A549 (cell line): Measurements from ENCODE around the gene RPS15. TPM values are rescaled to one million over a fixed set of nuclear protein-coding genes. Genes with fewer than 3 reads are reported as not detected.

Source experiments
- ATAC-seq, 2 experiments: fragments of 200-7000 bp in 1 of 2; fragments of >200 bp in 1 of 2; cut with Nextera tagmentation in 1 of 2; cut with Tn5 transposase in 1 of 2; 3 replicates each; pipeline versions ENCODE4 v1.8.0 to v1.9.1; 2018 to 2020; ENCODE audit warnings: mild to moderate bottlenecking in 1 of 2, moderate library complexity in 1 of 2
- CTCF ChIA-PET: fragments of 300-600 bp; sonication (Branson Sonifier 250); formaldehyde crosslinking; extraction: SDS; loops from one replicate; lab custom pipeline; 2021; ENCODE audit warnings: antibody characterized with exemption, inconsistent platforms; lab: Yijun Ruan, JAX
- POLR2A ChIA-PET: fragments of 350-600 bp; formaldehyde crosslinking; extraction: SDS; loops from one replicate; lab custom pipeline; 2021; ENCODE audit warnings: antibody characterized with exemption, inconsistent platforms; lab: Yijun Ruan, JAX
- DNase-seq, 2 experiments: peaks; one replicate each; pipeline versions ENCODE4 v3.0.0 to v3.0.0-alpha.2; 2011 to 2016; ENCODE audit warnings: low read depth in 1 of 2, low spot score in 1 of 2
- FAIRE-seq: peaks from 2 replicates; lab custom pipeline; 2011; peaks lifted over from hg19 to GRCh38; lab: Jason Lieb, UNC
- H3K27ac ChIP-seq, 2 experiments: fragments of >200 bp; sonication (Bioruptor Twin); formaldehyde crosslinking; 3 replicates each; pipeline ENCODE4 v1.5.1; 2016 to 2017
- H3K4me1 ChIP-seq: fragments of >200 bp; sonication (Bioruptor Twin); formaldehyde crosslinking; 3 replicates; pipeline ENCODE4 v1.6.1; 2016
- H3K4me2 ChIP-seq: fragments of >200 bp; sonication (Bioruptor Twin); formaldehyde crosslinking; 3 replicates; pipeline ENCODE4 v1.6.1; 2016
- H3K4me3 ChIP-seq: fragments of >200 bp; sonication (Bioruptor Twin); formaldehyde crosslinking; 3 replicates; pipeline ENCODE4 v1.5.1; 2016
- H3K9me3 ChIP-seq: fragments of >200 bp; sonication (Bioruptor Twin); formaldehyde crosslinking; 3 replicates; pipeline ENCODE4 v1.6.1; 2016
- CBX2 ChIP-seq: fragments of 200-600 bp; sonication (generic); IDR thresholded peaks from 2 replicates; pipeline ENCODE4 v1.6.1; 2016; ENCODE audit warnings: low read depth, mild to moderate bottlenecking, borderline replicate concordance
- CBX8 ChIP-seq: fragments of 200-600 bp; sonication (generic); IDR thresholded peaks from 2 replicates; pipeline ENCODE4 v1.6.1; 2016
- EHF ChIP-seq: fragments of 250-450 bp; sonication (Bioruptor Pico); IDR thresholded peaks from 2 replicates; pipeline ENCODE4 v1.5.0; 2020; ENCODE audit warnings: mild to moderate bottlenecking
- FOSB ChIP-seq: fragments of 250-450 bp; sonication (Bioruptor Pico); IDR thresholded peaks from 2 replicates; pipeline ENCODE4 v1.5.0; 2020; ENCODE audit warnings: mild to moderate bottlenecking, moderate library complexity
- HOXB13 ChIP-seq: fragments of 250-450 bp; sonication (Bioruptor Pico); IDR thresholded peaks from 2 replicates; pipeline ENCODE4 v1.5.0; 2020; ENCODE audit warnings: low read depth, mild to moderate bottlenecking, moderate library complexity
- MYC ChIP-seq: IDR thresholded peaks from 2 replicates; pipeline ENCODE4 v1.6.1; 2012; ENCODE audit warnings: mild to moderate bottlenecking, inconsistent platforms, low read length, improper control_type of control experiment, borderline replicate concordance
- PBX3 ChIP-seq: IDR thresholded peaks from 2 replicates; pipeline ENCODE4 v1.6.1; 2012
- ZC3H11A ChIP-seq: fragments of 450-650 bp; IDR thresholded peaks from 2 replicates; pipeline ENCODE4 v1.6.1; 2014; ENCODE audit warnings: antibody characterized with exemption, mild to moderate bottlenecking
- ZSCAN20 ChIP-seq: fragments of 250-450 bp; sonication (Bioruptor Pico); IDR thresholded peaks from 2 replicates; pipeline ENCODE4 v1.8.0; 2022; ENCODE audit warnings: mild to moderate bottlenecking, moderate library complexity
- WGBS: methylation state at CpG from one replicate; pipeline ENCODE4 v1.1.6; 2017; ENCODE audit errors: missing lambda C conversion rate; 5-methylcytosine and 5-hydroxymethylcytosine counted together
- polyA plus RNA-seq, 4 experiments: library from polyadenylated mRNA; depleted of rRNA in 3 of 4; stranded (reverse); fragments of >200 nt; fragmentation: RNase III in 1 of 4; extraction: RNeasy Plus Mini Kit Qiagen cat#74134 plus additional on column Dnase treatment in 1 of 4; gene quantifications; 2 replicates in 3 of 4; 3 replicates in 1 of 4; pipeline ENCODE4 v1.2.3, GENCODE V29; 2011 to 2017

The RPS15 gene
- polyA plus RNA-seq, 2 of the 4 experiments (the other 2 are of a cell fraction), result 525 to 1,458 TPM

GRCh38 chr19:1488282-1488601, 50.0 kb downstream of the RPS15 start (continued):
- no peak for TF ChIP-seq CBX2
- no peak for TF ChIP-seq CBX8
- TF ChIP-seq EHF (CRISPR knock-in tag), result no peak
- TF ChIP-seq MYC, result no peak
- no peak for TF ChIP-seq HOXB13 (CRISPR knock-in tag)
- TF ChIP-seq, all 56 proteins: peak for 0

- Histone ChIP-seq H3K27ac (peak overlapping the region; percentile 76 to 96), H3K4me1 (peaks cover 18% of the 10 kb centered on the region; the same call in 2 of the 3 replicates), H3K4me2 (peak overlapping the region; percentile 83), H3K9me3 (no peaks in the 10 kb centered on the region), H3K4me3 (peak overlapping the region; percentile 46)
- TF ChIP-seq ZSCAN20 (CRISPR knock-in tag) (no peak), FOSB (CRISPR knock-in tag) (no peak), PBX3 (no peak), ZC3H11A (no peak)
- POLR2A ChIA-PET, result no interaction called here
- CTCF ChIA-PET, result interaction anchor here (1.3 to 1.8 kb wide), 2 partner anchors 13 to 182 kb away, joined by 3 to 6 read pairs; no protein-coding TSS in a partner anchor
- DNase-seq (no peak), FAIRE-seq (no peak), ATAC-seq (0 out of 6 replicates have a peak, but pooled peaks of 1 of the 2 experiments have one; percentile 0)
- 77% methylated on average over 16 of the region's 37 CpGs for WGBS
Observed at GRCh38 chr19:1489463-1490310, 51.5 kb downstream of the RPS15 start.

Other genes with a start within 250 kb of the RPS15 start
- 12.2 and 16.2 TPM in 2 replicates for gene STK11, start 232.6 kb upstream of the RPS15 start, polyA plus RNA-seq (2011; rRNA removed)
- 33.6 to 34.2 TPM (median 34.0 TPM) in 3 replicates for gene STK11, start 232.6 kb upstream of the RPS15 start, polyA plus RNA-seq (2017; fragmentation: RNase III; extraction: RNeasy Plus Mini Kit Qiagen cat#74134 plus additional on column Dnase treatment)
- gene CBARP, start 200.4 kb upstream of the RPS15 start, polyA plus RNA-seq (2011; rRNA removed), result 0.19 and 0.30 TPM in 2 replicates
- gene CBARP, start 200.4 kb upstream of the RPS15 start, polyA plus RNA-seq (2017; fragmentation: RNase III; extraction: RNeasy Plus Mini Kit Qiagen cat#74134 plus additional on column Dnase treatment), result 1.7 to 2.0 TPM (median 1.9 TPM) in 3 replicates
- 18.5 and 28.7 TPM in 2 replicates for gene ATP5F1D, start 196.6 kb upstream of the RPS15 start, polyA plus RNA-seq (2011; rRNA removed)
- gene ATP5F1D, start 196.6 kb upstream of the RPS15 start, polyA plus RNA-seq (2017; fragmentation: RNase III; extraction: RNeasy Plus Mini Kit Qiagen cat#74134 plus additional on column Dnase treatment), result 96.9 to 101 TPM (median 99.7 TPM) in 3 replicates
- 9.1 and 11.8 TPM in 2 replicates for gene MIDN, start 189.8 kb upstream of the RPS15 start, polyA plus RNA-seq (2011; rRNA removed)
- 27.7 to 33.4 TPM (median 31.4 TPM) in 3 replicates for gene MIDN, start 189.8 kb upstream of the RPS15 start, polyA plus RNA-seq (2017; fragmentation: RNase III; extraction: RNeasy Plus Mini Kit Qiagen cat#74134 plus additional on column Dnase treatment)
- 92.4 and 151 TPM in 2 replicates for gene CIRBP, start 169.1 kb upstream of the RPS15 start, polyA plus RNA-seq (2011; rRNA removed)
- 178 to 201 TPM (median 189 TPM) in 3 replicates for gene CIRBP, start 169.1 kb upstream of the RPS15 start, polyA plus RNA-seq (2017; fragmentation: RNase III; extraction: RNeasy Plus Mini Kit Qiagen cat#74134 plus additional on column Dnase treatment)
- gene FAM174C, start 162.9 kb upstream of the RPS15 start, polyA plus RNA-seq (2011; rRNA removed), result 22.7 and 24.8 TPM in 2 replicates
- 35.6 to 37.6 TPM (median 37.1 TPM) in 3 replicates for gene FAM174C, start 162.9 kb upstream of the RPS15 start, polyA plus RNA-seq (2017; fragmentation: RNase III; extraction: RNeasy Plus Mini Kit Qiagen cat#74134 plus additional on column Dnase treatment)
- 0.16 and 0.24 TPM in 2 replicates for gene EFNA2, start 152.5 kb upstream of the RPS15 start, polyA plus RNA-seq (2011; rRNA removed)
- gene EFNA2, start 152.5 kb upstream of the RPS15 start, polyA plus RNA-seq (2017; fragmentation: RNase III; extraction: RNeasy Plus Mini Kit Qiagen cat#74134 plus additional on column Dnase treatment), result 0.84 to 1.3 TPM (median 1.2 TPM) in 3 replicates
- 18.6 and 19.3 TPM in 2 replicates for gene NDUFS7, start 54.5 kb upstream of the RPS15 start, polyA plus RNA-seq (2011; rRNA removed)
- 68.4 to 72.8 TPM (median 68.9 TPM) in 3 replicates for gene NDUFS7, start 54.5 kb upstream of the RPS15 start, polyA plus RNA-seq (2017; fragmentation: RNase III; extraction: RNeasy Plus Mini Kit Qiagen cat#74134 plus additional on column Dnase treatment)
- 11.3 and 13.6 TPM in 2 replicates for gene GAMT, start 36.9 kb upstream of the RPS15 start, polyA plus RNA-seq (2011; rRNA removed)
- gene GAMT, start 36.9 kb upstream of the RPS15 start, polyA plus RNA-seq (2017; fragmentation: RNase III; extraction: RNeasy Plus Mini Kit Qiagen cat#74134 plus additional on column Dnase treatment), result 24.7 to 26.0 TPM (median 25.7 TPM) in 3 replicates
- 47.8 and 58.9 TPM in 2 replicates for gene DAZAP1, start 30.8 kb upstream of the RPS15 start, polyA plus RNA-seq (2011; rRNA removed)
- gene DAZAP1, start 30.8 kb upstream of the RPS15 start, polyA plus RNA-seq (2017; fragmentation: RNase III; extraction: RNeasy Plus Mini Kit Qiagen cat#74134 plus additional on column Dnase treatment), result 86.3 to 87.7 TPM (median 86.5 TPM) in 3 replicates
- 0.32 and 0.36 TPM in 2 replicates for gene APC2, start 11.7 kb downstream of the RPS15 start, polyA plus RNA-seq (2011; rRNA removed)
- gene APC2, start 11.7 kb downstream of the RPS15 start, polyA plus RNA-seq (2017; fragmentation: RNase III; extraction: RNeasy Plus Mini Kit Qiagen cat#74134 plus additional on column Dnase treatment), result 1.3 to 1.6 TPM (median 1.6 TPM) in 3 replicates
- 6.5 and 8.2 TPM in 2 replicates for gene C19orf25, start 40.8 kb downstream of the RPS15 start, polyA plus RNA-seq (2011; rRNA removed)
- gene C19orf25, start 40.8 kb downstream of the RPS15 start, polyA plus RNA-seq (2017; fragmentation: RNase III; extraction: RNeasy Plus Mini Kit Qiagen cat#74134 plus additional on column Dnase treatment), result 17.1 to 20.7 TPM (median 18.9 TPM) in 3 replicates
- 0.76 and 1.0 TPM in 2 replicates for gene PCSK4, start 52.0 kb downstream of the RPS15 start, polyA plus RNA-seq (2011; rRNA removed)
- gene PCSK4, start 52.0 kb downstream of the RPS15 start, polyA plus RNA-seq (2017; fragmentation: RNase III; extraction: RNeasy Plus Mini Kit Qiagen cat#74134 plus additional on column Dnase treatment), result 1.2 to 3.7 TPM (median 2.1 TPM) in 3 replicates
- gene REEP6, start 52.8 kb downstream of the RPS15 start, polyA plus RNA-seq (2011; rRNA removed), result 1.5 and 1.8 TPM in 2 replicates
- 3.6 to 4.8 TPM (median 4.3 TPM) in 3 replicates for gene REEP6, start 52.8 kb downstream of the RPS15 start, polyA plus RNA-seq (2017; fragmentation: RNase III; extraction: RNeasy Plus Mini Kit Qiagen cat#74134 plus additional on column Dnase treatment)
- gene ADAMTSL5, start 74.6 kb downstream of the RPS15 start, polyA plus RNA-seq (2011; rRNA removed), result 1.4 and 2.3 TPM in 2 replicates
- 3.0 to 4.1 TPM (median 3.1 TPM) in 3 replicates for gene ADAMTSL5, start 74.6 kb downstream of the RPS15 start, polyA plus RNA-seq (2017; fragmentation: RNase III; extraction: RNeasy Plus Mini Kit Qiagen cat#74134 plus additional on column Dnase treatment)
- not detected in 2 replicates for gene PLK5, start 85.7 kb downstream of the RPS15 start, polyA plus RNA-seq (2011; rRNA removed)
- not detected in 3 replicates for gene PLK5, start 85.7 kb downstream of the RPS15 start, polyA plus RNA-seq (2017; fragmentation: RNase III; extraction: RNeasy Plus Mini Kit Qiagen cat#74134 plus additional on column Dnase treatment)
- gene MEX3D, start 129.9 kb downstream of the RPS15 start, polyA plus RNA-seq (2011; rRNA removed), result 1.4 and 2.1 TPM in 2 replicates
- gene MEX3D, start 129.9 kb downstream of the RPS15 start, polyA plus RNA-seq (2017; fragmentation: RNase III; extraction: RNeasy Plus Mini Kit Qiagen cat#74134 plus additional on column Dnase treatment), result 6.6 to 7.5 TPM (median 7.1 TPM) in 3 replicates
- 22.7 and 23.3 TPM in 2 replicates for gene MBD3, start 154.5 kb downstream of the RPS15 start, polyA plus RNA-seq (2011; rRNA removed)
- gene MBD3, start 154.5 kb downstream of the RPS15 start, polyA plus RNA-seq (2017; fragmentation: RNase III; extraction: RNeasy Plus Mini Kit Qiagen cat#74134 plus additional on column Dnase treatment), result 35.1 to 41.4 TPM (median 39.2 TPM) in 3 replicates
- 111 and 136 TPM in 2 replicates for gene UQCR11, start 167.1 kb downstream of the RPS15 start, polyA plus RNA-seq (2011; rRNA removed)
- gene UQCR11, start 167.1 kb downstream of the RPS15 start, polyA plus RNA-seq (2017; fragmentation: RNase III; extraction: RNeasy Plus Mini Kit Qiagen cat#74134 plus additional on column Dnase treatment), result 152 to 167 TPM (median 159 TPM) in 3 replicates
- 21.3 and 25.6 TPM in 2 replicates for gene TCF3, start 214.2 kb downstream of the RPS15 start, polyA plus RNA-seq (2011; rRNA removed)
- 49.5 to 55.9 TPM (median 52.6 TPM) in 3 replicates for gene TCF3, start 214.2 kb downstream of the RPS15 start, polyA plus RNA-seq (2017; fragmentation: RNase III; extraction: RNeasy Plus Mini Kit Qiagen cat#74134 plus additional on column Dnase treatment)